ENCODE results near the gene ZBTB6.

The ZBTB6 gene, protein sequence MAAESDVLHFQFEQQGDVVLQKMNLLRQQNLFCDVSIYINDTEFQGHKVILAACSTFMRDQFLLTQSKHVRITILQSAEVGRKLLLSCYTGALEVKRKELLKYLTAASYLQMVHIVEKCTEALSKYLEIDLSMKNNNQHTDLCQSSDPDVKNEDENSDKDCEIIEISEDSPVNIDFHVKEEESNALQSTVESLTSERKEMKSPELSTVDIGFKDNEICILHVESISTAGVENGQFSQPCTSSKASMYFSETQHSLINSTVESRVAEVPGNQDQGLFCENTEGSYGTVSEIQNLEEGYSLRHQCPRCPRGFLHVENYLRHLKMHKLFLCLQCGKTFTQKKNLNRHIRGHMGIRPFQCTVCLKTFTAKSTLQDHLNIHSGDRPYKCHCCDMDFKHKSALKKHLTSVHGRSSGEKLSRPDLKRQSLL

DNA sequence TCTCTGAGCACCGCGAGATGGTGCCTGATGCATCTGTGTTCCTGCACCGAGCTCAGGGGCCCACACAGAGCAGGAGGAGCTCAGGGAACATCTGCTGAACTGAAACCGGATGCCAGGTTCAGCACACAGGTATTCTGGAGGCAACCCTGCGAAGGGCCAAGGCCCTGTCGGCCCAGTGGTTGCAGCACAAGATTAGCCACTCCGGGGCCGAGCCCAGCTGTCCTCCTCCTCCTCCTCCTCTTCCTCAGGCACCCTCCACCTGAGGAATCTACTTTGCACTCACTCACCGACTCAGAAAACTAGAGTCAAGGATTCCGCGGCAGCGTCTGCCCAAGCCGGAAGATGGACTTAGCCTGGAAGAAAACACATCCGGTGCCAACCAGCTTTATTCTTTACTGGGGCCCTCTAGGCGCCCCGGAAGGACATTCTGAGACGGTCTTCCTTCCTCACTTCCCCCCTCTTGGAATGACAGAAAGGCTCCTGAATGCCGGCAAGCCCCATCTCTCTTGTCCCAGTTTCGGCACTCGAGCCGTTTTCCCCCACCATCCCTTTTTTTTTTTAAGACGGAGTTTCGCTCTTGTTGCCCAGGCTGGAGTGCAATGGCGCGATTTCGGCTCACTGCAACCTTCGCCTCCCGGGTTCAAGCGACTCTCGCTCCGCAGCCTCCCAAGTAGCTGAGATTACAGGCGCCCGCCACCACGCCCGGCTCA is at the start of gene ZBTB6:
Gene ZBTB6, minus strand, starts transcription at position 360 of the 710 bp plus-strand sequence. CDS start 1,251 bp downstream, outside the sequence.
- DNase-seq: peak in 13 of 14 donors; percentile 18 to 88 (median 74)

DNA sequence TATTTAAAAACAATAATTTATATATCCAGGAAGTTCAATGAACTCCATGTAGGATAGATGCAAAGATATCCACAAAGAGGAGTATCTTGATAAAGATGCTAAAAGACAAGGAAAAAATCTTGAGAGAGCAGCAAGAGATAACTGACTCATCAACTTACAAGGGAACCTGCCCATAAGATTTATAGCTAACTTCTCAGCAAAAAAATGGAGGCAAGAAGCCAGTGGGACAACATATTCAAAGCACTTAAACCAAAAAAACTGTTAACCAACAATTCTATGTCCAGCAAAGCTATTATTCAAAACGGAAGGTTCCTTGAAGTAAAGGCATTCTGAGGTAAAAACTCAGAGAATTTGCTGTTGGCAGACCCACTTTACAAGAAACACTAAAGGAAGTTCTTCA is 48.0 kb upstream of the ZBTB6 start:
- DNase-seq: no peak

DNA sequence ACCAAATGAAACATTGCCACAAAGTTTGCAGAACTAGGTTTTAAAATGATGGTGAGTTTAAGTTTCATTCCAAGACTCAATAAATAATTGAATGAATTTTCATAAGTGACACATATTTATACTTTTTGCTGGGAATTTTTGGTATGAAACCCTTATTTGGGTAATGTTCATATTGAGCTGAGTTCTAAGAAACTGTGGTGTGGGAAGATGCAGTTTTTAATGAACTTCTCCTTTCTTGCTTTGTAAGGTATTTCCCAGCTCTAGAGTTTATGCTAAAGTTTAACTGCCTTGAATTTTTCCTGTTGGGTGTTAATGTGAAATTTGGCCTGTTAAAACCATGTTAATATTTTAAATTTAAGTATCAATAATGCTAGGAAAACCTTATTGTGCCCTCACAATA is 42.8 kb upstream of the ZBTB6 start:
- DNase-seq: no peak

DNA sequence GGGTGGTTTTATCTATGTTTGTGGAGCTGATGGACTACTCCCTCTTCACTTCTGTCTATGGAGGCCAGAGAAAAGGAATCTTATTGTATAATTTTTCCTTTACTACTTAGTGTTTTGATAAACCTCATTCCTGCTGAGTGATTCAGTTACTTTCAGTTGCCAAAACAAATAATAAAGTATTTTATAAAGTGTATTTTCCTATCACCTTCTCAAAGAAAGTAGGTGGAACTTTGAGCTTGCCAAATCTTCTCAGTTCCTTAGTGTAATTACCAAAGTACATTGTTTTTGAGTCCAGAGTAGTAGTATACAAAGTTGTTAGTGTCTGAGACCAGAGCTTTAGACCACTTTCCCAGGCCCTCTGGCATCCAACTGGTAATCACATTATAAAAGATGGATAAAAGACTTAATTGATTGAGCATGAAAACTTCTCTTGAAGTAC is 41.1 kb upstream of the ZBTB6 start:
- DNase-seq: no peak

DNA sequence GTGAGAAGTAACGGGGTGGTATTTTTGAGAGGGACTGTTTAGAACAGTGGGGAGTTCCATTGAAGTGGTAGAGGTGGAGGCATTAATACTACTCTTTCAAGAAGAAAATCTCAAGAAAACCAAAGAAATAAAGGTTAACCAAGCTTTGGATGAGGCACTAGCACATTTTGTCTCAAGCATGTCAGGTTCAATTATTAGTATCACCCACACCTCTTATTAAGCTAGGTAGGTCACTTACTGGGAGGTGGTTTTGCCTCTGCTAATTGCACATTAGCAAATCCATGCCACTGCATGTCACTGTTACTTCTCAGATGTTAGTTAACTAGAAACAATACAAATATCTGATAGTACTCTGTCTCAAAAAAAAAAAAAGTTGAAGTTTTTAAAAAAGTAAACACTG is 37.9 kb upstream of the ZBTB6 start:
- no peak for DNase-seq

DNA sequence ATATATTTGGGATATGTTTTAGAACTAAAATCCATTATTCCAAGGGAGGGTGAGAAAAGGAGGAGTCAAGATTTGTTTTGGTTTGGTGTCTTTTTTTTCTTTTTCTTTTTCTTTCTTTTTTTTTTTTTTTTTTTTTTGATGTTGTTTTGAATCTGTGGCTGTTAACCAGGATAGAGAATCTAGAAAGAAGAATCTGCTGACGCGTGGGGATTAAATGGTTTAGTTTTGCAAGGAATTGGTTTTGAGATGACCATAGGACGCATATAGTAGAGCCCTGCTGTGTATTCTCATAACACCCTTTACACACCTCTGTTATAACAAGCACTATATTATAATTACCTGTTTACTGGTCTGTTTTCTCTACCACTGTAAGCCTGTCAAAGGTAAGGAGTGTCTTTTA is 37.1 kb upstream of the ZBTB6 start:
- no peak for DNase-seq

DNA sequence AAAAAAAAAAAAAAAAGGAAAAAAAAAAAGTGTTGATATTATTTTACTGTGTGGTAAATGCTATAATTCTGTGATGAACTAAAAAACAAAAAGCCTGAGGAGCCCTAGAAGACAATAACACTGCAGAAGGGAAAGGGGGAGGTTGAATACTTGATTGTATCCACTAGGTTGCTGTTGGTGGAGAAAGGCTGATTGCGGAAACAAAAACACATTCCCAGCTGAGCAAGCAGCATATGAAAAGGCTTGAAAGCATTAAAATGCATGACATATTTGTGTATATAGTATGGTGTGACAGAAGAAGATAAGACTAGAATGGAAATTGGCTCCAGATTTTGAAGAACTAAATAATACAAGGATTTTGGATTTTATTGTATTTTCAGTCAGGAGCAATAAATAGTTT is 36.6 kb upstream of the ZBTB6 start:
- no peak for DNase-seq

DNA sequence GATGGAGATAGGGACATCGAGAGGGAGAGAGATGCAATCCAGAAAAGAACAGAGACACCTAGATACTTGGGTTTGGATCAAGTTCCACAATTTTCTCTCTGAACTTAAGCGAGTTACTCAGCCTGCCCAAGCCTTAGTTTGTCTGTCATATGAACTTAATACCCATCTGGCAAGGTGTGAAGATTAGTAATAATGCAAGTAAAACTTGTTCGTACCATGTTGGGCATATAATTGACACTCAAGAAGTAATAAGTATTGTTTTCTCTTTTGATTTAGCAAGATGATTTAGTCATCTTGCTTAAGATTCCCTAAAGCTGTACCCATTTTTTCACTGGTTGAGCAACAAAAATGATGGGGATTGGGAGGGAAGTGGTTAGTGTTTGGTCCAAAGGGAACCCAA is 35.2 kb upstream of the ZBTB6 start:
- no peak for DNase-seq

DNA sequence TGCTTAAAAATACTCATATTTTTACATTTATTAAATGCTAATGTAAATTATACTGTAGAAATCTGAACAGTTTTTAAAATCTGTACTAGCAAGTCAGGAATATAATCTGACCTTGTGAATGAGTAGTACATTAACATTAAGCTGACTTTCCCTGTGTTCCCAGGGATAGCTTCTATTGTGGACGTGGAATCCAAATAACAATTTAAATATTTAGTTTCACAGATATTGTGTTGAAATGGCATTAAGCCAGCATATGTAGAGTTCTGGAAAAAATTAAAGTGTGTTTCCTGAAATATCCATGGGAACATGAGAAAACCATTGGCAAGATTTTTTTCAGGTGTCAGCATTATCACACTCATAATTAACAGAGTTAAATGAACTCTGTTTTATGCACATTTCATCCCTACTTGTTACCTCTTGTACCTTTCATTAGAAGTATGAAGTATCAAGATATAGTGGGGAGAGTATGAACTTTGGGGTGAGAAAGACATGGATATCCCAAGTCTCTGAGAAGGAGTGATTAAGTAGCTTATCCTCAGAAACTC is 33.4 kb upstream of the ZBTB6 start:
- no peak for DNase-seq

DNA sequence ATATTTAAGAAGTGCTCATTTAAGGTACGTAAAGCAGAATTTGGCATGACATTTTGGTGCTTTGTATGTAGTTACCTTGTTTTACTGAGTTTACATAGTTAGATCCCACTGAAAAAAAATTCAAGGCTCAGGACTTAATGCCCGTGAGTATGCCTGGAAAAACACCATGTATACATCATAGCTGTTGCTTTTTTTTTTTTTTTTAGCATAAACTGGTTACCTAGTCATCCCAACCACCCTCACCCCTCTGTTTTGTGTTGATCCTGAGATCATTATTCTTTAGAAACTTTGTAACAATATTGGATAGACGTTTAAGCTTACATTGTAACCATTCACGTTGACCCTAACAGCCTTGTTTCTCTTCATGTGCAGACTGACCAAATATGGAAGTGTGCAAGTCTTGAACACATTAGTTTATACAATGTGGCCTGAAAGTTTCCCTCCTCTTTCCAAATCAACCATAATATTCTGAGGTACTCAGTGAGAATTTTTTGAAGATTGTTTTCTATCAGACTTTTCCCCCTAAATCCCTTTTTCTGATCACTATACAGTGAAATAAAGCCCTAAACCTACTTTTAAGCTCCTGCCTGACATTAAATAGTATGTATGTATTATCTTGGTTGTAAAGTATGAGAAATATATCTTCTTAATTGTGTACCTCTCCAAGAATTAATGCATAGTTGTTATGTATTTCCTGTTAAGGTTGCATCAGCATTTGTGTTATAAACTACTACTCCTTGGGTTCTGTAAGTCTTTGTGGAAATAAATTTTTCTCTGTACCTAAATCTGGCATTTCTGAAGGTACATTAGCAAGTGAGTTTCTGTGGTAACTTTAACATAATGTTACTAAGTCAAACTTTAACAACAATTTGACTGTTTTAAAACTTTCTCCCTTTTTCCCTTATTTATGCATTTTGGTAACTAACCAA is 32.1 kb upstream of the ZBTB6 start:
- no peak for DNase-seq

DNA sequence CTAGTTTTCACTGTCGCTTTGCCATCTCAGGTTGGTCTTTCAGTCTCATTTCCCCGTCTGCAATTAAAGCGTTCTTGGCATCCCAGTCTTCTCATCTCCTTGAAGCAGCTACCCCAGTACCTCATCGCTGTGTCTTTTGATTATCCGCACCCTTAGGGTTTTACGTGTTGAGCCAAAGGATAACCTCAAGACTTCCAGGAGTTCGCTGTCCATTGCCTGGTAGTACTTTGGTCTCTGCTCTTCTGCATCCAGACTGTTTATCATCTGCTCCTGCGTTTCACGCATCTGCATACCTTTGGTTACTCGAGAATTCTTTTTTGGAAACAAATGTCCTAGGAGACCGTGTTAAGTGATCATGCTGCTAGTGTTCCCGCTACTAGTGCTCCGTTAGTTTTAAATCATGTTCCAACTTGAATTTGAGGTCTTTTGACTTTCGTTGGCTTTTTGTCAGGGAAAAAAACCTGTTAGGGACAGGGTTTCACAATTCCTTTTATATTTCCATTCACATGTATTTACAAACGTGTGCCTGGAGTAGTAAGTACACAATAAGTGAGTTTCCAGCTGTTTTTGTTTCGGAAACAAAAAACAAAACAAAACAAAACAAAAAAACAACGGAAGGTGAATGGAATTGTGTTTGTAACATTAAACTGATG is 28.6 kb upstream of the ZBTB6 start:
- DNase-seq: peak in 2 of 14 donors; percentile 36 to 45

DNA sequence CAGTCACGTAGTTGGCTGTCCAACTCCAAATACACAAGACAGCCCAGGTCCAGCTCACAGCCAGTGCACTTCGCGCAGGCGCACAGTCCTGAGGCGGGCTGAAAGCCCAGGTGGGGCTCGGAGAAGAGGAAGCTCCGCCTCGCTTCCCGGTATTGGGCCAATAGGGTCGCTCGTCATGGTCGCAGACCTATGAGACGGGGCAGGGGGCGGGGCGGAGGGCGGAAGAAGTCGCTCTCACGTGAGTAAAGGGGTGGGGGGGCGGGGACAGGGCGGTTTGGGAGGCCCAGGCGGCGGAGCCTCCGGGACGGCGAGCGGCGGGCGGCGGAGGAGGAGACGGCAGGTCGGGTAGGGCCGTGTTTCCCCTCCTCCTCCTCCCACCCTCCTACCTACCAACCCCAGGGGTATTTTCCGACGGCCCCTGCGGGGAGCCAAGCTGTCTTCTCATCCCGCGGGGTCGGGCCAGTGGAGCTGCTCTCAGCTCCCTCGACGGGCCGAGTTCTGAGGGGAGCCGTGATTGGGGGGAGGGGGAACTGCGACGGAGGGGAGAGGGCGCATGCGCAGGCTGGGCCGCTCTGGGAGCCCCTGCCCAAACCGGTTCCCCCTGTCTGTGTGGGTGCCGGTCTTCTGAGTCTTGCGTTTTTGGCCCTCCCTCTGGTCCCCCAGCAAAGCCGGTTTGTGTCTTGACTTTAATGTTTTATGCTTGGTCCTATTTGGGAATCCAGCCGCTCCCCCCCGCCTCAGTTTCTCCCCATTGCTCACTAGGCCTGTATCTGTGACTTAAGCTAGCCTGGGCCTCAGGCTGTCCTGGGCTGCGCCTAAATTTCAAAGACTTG is 27.8 kb upstream of the ZBTB6 start, which contains the start of gene RABGAP1:
Gene RABGAP1, plus strand, starts transcription at position 272 of the 833 bp plus-strand sequence. CDS start 16,040 bp downstream, outside the sequence.
- peak; percentile 80 to 98 (median 96) for DNase-seq

DNA sequence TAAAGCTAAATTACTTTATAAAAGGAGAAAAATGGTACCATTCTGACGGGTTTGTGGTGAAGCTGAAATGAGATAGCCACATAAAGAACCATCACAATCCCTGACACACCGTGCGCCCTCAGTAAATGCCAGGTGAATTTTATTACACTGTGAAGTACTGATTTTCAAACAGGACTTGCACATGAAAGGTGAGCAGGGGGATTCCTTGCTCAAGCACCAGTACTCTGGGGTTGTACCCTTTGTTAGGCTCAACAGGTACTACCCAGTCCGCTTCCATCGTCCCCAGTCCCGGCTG is 27.3 kb upstream of the ZBTB6 start:
- no peak for DNase-seq

DNA sequence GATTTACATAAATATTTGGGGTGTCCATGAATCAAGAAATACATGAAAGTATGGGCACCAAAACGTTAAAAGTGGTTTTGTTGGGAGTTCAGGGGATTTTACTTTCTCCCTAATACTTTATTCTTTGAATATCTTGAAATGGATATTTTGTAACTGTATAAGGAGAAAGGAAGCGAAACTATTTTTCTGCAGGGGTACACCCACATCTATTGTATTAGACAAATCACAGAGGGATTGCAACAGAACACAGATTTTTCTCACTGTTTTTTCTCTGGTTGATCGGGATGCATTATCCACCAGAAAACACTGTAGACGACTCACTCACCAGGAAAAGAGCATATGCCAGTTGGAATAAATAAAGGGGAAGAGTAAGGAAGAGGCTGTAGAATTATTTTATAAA is 26.5 kb upstream of the ZBTB6 start:
- no peak for DNase-seq

DNA sequence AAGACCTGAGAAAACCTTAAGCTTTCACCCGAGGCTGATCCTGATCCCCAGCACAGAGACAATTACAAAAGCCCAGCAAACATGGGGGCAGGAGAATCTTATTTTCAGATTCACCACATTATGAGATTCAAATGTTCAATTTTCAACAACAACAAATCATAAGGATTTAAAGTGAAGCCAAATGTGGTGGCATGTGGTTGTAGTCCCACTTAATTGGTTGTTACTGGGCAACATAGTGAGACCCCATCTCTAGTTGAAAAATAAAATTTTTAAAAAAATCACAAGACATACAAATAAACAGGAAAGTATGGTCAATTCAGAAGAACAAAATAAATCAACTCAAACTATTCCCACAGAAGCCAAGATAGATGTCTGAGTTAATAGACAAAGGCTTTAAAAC is 23.8 kb upstream of the ZBTB6 start:
- DNase-seq: no peak

DNA sequence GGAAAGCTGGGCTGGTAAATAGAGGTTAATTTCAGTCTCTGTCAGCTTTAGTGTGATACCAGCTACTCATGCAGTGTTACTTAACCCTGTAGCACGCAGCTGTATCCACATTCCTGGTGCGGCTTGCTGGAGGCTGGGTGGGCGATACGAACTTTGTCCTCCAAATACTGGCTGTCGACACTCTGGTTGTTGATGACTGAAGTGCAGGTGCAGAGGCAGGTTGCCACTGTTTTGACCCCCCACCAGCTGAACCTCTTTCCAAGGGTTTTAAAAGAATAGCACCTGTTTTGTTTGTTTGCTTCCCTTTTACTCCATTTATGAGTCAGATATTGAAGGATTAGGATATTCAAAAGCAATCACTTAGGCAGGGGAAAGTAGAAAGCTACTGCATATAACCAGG is 23.3 kb upstream of the ZBTB6 start:
- DNase-seq: no peak

DNA sequence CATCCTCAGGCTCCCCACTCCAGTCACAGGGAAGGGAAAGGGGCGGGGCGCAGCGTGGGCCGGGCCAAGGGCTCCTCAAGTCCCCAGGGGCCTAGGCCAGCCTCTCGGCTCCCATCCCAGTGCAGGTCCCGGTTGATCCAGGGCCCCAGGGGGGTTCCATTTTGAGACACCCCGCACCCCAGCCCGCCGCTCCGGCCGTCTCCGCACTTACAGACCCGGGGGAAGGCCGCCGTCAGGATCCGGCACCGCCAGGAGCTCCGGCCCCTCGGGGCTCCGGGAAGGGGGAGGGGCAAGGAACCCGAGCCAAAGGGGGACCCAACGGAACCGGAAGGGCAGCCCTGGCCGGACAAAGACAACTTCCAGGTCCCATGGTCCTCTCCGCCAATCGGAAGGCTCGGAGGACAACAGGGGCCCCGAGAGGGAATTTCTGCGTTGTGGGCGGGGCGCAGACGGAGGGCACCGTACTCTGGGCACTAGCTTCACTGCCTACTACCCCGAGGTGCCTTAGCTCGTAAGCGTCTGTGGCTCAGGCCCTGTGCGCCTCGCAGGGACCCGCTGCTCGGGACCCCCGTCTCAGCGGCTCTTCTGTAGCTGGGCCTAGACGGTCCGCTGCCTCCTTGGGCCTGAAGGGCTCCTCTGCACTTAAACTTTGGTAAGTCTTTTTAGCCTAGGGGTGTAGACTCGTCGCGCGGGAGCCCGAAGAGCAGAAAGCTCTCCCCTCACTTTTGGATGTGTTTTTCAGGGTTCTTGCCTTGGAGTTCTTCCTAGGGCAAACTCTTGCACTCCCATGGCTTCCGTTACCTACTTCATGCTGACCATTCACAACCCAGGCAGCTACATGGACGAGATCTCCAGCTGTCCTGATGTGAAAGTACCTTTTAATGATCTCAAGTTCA is 18.4 kb upstream of the ZBTB6 start, which contains the start of gene ZBTB26:
Gene ZBTB26, minus strand, starts transcription at position 287 of the 896 bp plus-strand sequence. CDS start 11,578 bp downstream, outside the sequence.
- DNase-seq: peak; percentile 79 to 97 (median 94)

DNA sequence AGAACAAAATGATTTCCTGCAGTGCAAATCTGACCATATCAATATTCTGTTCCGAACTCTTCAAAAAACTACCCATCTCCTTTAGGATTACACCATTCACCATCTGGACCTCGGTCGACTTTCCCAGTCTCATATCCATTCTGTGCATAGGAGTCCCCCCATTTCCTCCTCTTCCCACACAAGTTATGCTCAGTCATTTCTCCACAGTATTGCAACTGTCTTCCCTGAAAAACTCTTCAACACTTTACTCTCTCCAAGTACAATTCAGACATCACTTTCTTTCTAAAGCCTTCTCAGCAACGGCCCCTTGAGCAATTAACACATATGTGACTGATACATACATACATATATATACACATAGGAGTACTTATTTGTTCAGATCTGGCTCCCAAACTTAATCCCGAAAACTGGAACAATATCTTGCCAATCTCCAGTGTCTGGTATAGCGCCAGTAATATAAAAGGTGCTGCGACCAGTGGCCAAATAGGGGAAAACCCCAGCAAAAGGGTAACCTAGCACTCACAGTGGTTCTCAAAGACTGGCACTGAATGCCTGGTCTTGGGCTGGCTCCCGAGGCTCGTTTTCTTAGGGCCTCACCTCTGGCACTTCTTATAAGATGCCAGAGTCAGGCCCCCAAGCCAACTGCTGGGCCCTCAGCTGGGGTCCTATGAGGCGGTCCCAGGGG is 17.6 kb upstream of the ZBTB6 start:
- peak in 1 of 14 donors; percentile 29 for DNase-seq

DNA sequence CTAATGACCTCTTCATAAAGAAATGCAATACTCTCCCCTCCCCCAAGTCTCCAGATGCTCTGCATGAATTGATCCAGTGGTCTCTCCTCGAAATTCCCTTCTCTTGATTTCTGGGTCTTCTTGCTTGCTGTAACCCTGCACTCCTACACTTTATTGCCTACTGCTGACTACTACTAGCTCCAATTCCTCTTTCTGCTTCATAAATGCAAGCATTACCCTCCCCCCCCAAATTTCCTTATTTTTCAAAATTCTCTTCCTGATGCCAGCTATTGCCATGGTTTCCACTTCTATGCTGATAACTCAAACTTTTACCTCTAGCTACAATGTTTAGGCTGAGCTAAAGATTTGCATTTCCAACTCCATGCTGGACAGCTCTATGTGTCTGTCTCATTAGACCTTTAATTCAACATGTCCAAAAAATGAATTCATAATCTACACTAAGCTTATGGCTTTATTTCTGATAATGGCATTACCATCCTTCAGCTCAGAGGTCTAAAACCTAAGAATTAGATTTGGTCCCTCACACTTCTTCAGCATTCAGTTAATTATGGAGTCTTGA is 16.8 kb upstream of the ZBTB6 start:
- no peak for DNase-seq

Data from C1 segment of cervical spinal cord (tissue), 14 donors.